ENCODE measurements around the gene INAFM1.

The INAFM1 gene

DNA sequence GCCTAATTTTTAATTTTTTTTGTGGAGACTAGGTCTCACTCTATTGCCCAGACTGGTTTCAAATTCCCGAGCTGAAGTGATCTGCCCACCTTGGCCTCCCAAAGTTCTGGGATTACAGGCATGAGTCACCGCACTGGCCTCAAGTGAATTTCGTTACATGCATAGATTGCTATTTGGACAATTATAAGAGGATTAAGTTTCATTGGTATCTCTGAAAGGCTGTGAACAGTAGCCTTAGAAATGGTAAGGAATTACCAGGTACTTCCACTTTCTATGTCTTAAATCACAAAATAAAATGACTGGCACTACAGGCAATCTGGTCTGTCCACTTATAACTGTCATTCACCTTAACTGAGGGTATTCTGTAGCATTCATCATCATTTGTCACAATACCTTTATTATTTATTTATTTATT is 21.2 kb upstream of the INAFM1 start (continued):
- TF ChIP-seq ZBTB8A (tag by site-specific recombination; IDR thresholded peaks at IDR 0.05), result no peak
- no peak for TF ChIP-seq ZBTB48 (tag by site-specific recombination; IDR thresholded peaks at IDR 0.05)
- TF ChIP-seq ZNF2 (tag by site-specific recombination; IDR thresholded peaks at IDR 0.05), result no peak
- no peak for TF ChIP-seq ZNF274 (IDR thresholded peaks at IDR 0.05; ENCODE audit: low read length)
- no peak for TF ChIP-seq ZNF274 (tag by site-specific recombination; IDR thresholded peaks at IDR 0.05; ENCODE audit: borderline replicate concordance)
- 0 out of 2 replicates have a peak, but pooled peaks have one; percentile 11 for TF ChIP-seq SCRT1 (tag by site-specific recombination; IDR thresholded peaks at IDR 0.05; ENCODE audit: borderline replicate concordance)
- TF ChIP-seq SP2 (tag by site-specific recombination; IDR thresholded peaks at IDR 0.05), result 0 out of 2 replicates have a peak, but pooled peaks have one; percentile 17
- TF ChIP-seq ZNF76 (tag by site-specific recombination; IDR thresholded peaks at IDR 0.05; ENCODE audit: borderline replicate concordance, low read depth), result no peak
- TF ChIP-seq, protein P1, sequence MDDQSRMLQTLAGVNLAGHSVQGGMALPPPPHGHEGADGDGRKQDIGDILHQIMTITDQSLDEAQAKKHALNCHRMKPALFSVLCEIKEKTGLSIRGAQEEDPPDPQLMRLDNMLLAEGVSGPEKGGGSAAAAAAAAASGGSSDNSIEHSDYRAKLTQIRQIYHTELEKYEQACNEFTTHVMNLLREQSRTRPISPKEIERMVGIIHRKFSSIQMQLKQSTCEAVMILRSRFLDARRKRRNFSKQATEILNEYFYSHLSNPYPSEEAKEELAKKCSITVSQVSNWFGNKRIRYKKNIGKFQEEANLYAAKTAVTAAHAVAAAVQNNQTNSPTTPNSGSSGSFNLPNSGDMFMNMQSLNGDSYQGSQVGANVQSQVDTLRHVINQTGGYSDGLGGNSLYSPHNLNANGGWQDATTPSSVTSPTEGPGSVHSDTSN (CRISPR knock-in tag; IDR thresholded peaks at IDR 0.05), result no peak
- TF ChIP-seq KLF8 (tag by site-specific recombination; IDR thresholded peaks at IDR 0.05), result peak; percentile 85
- TF ChIP-seq, protein P2, sequence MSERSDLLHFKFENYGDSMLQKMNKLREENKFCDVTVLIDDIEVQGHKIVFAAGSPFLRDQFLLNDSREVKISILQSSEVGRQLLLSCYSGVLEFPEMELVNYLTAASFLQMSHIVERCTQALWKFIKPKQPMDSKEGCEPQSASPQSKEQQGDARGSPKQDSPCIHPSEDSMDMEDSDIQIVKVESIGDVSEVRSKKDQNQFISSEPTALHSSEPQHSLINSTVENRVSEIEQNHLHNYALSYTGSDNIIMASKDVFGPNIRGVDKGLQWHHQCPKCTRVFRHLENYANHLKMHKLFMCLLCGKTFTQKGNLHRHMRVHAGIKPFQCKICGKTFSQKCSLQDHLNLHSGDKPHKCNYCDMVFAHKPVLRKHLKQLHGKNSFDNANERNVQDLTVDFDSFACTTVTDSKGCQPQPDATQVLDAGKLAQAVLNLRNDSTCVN (tag by site-specific recombination; optimal IDR thresholded peaks at IDR 0.05), result no peak
- TF ChIP-seq ZNF776 (tag by site-specific recombination; IDR thresholded peaks at IDR 0.05; ENCODE audit: borderline replicate concordance), result no peak

DNA sequence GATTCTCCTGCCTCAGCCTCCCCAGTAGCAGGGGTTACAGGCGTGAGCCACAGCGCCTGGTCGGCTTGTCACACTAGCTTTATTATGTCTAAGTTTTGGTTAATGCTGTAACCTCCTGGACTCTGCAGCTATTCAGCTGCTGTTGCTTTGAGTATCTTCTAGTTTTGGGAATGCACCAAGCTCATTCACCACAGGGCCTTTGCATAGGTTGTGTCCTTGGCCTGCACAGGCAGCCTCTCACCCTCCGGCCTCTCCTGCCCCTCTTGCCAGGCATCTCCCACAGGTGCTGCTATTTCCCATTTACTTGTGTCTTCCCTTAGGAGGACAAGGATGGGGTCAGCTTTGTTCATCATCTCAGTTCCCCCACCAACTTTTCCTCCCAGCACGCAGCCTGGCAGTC is 20.7 kb upstream of the INAFM1 start:
- no peak for TF ChIP-seq ZNF501 (tag by site-specific recombination; IDR thresholded peaks at IDR 0.05)
- no peak for TF ChIP-seq HOXA7 (CRISPR knock-in tag; IDR thresholded peaks at IDR 0.05; ENCODE audit: borderline replicate concordance)
- TF ChIP-seq, protein P3, sequence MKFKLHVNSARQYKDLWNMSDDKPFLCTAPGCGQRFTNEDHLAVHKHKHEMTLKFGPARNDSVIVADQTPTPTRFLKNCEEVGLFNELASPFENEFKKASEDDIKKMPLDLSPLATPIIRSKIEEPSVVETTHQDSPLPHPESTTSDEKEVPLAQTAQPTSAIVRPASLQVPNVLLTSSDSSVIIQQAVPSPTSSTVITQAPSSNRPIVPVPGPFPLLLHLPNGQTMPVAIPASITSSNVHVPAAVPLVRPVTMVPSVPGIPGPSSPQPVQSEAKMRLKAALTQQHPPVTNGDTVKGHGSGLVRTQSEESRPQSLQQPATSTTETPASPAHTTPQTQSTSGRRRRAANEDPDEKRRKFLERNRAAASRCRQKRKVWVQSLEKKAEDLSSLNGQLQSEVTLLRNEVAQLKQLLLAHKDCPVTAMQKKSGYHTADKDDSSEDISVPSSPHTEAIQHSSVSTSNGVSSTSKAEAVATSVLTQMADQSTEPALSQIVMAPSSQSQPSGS (tag by site-specific recombination; IDR thresholded peaks at IDR 0.05; ENCODE audit: low read depth), result no peak
- TF ChIP-seq ZNF623 (tag by site-specific recombination; IDR thresholded peaks at IDR 0.05), result peak; percentile 99
- no peak for TF ChIP-seq ZNF426 (tag by site-specific recombination; IDR thresholded peaks at IDR 0.05)
- peaks cover 22% of the 10 kb centered on the region for H3K4me1 ChIP-seq (ENCODE audit: control insufficient read depth, insufficient read depth, low read length)
- H3K36me3 ChIP-seq (ENCODE audit: control insufficient read depth in 2 of 2, insufficient read depth in 1 of 2, low read length in 2 of 2), result peaks cover 0 to 7% of the 10 kb centered on the region in 2 experiments; a peak in 1 of 3 replicates
- no peak overlapping the region for H3K4me3 ChIP-seq (ENCODE audit: low read depth, low read length)
- ChIA-PET CTCF (interaction anchor here (0.6 to 2.6 kb wide), 3 partner anchors 9 to 43 kb away, joined by 3 to 25 read pairs (median 3); no protein-coding TSS in a partner anchor), POLR2A (interaction anchor here (0.5 to 1.9 kb wide), 8 partner anchors 10 to 217 kb away, joined by 3 to 17 read pairs (median 4); partner anchors contain the start of genes INAFM1 and ZC3H4)
- no peaks in the 10 kb centered on the region for H3K9me3 ChIP-seq (ENCODE audit: control insufficient read depth, insufficient read depth, low read depth, low read length)
- peak overlapping the region; percentile 64 for H3K27ac ChIP-seq (ENCODE audit: extremely low read depth, low read depth, low read length)

DNA sequence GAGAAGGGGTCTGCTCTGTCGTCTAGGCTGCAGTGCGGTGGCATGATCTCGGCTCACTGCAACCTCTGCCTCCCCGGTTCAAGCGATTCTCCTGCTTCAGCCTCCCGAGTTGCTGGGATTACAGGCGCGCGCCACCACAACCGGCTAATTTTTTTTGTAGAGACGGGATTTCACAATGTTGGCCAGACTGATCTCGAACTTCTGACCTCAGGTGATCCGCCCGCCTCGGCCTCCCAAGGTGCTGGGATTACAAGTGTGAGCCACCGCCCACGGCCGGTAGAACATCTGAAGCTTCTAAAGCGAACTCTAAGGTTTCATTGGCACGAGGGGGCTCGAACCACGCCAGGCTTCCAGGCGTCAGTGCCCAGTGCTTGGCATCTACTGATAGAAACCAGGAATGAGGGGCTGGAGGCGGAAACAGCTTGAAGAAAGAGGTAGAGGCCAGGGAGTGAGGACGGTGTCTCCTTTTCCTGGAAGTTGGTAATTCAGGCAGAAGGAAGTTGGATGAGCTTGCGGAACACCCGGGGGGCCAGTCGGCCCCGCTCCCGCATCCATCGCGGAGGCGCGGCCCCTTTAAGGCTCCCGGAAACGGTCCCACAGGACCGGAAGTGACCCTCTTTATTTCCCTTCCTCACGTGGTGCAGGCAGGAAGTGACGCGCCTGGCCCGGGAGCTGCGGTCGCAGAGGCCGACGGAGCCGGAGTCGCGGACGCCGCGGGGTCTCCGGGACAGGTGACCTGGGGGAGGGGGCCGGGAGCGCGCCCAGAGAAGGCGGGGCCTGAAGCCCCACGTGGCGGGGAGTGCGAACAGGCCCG is 18.6 kb upstream of the INAFM1 start, which contains the start of gene CCDC9:
Gene CCDC9, plus strand, starts transcription at position 647 of the 814 bp plus-strand sequence. CDS start 1,876 bp downstream, outside the sequence.
- peaks cover 19% of the 10 kb centered on the region for H3K4me1 ChIP-seq (ENCODE audit: control insufficient read depth, insufficient read depth, low read length)
- H3K27ac ChIP-seq (ENCODE audit: extremely low read depth, low read depth, low read length), result peak within 1 kb of the TSS; percentile 67
- CTCF ChIA-PET, result interaction anchor here (0.6 to 3.3 kb wide), 5 partner anchors 10 to 989 kb away, joined by 3 to 44 read pairs (median 5); no protein-coding TSS in a partner anchor
- peaks cover 4 to 28% of the 10 kb centered on the region in 2 experiments; a peak in 2 of 3 replicates for H3K36me3 ChIP-seq (ENCODE audit: control insufficient read depth in 2 of 2, insufficient read depth in 1 of 2, low read length in 2 of 2)
- POLR2A ChIA-PET, result interaction anchor here (0.5 to 3.7 kb wide), 31 partner anchors 12 to 468 kb away, joined by 3 to 108 read pairs (median 5); partner anchors contain the start of genes DHX34, INAFM1, NPAS1 and SLC1A5
- H3K9me3 ChIP-seq (ENCODE audit: control insufficient read depth, insufficient read depth, low read depth, low read length), result no peaks in the 10 kb centered on the region
- H3K4me3 ChIP-seq (ENCODE audit: low read depth, low read length), result peak within 1 kb of the TSS; percentile 70
- no peak for TF ChIP-seq MZF1 (tag by site-specific recombination; IDR thresholded peaks at IDR 0.05; ENCODE audit: borderline replicate concordance)
- TF ChIP-seq KLF7 (tag by site-specific recombination; IDR thresholded peaks at IDR 0.05; ENCODE audit: borderline replicate concordance), result no peak
- TF ChIP-seq ZNF830 (tag by site-specific recombination; IDR thresholded peaks at IDR 0.05; ENCODE audit: low read depth), result no peak
- TF ChIP-seq, protein P4, sequence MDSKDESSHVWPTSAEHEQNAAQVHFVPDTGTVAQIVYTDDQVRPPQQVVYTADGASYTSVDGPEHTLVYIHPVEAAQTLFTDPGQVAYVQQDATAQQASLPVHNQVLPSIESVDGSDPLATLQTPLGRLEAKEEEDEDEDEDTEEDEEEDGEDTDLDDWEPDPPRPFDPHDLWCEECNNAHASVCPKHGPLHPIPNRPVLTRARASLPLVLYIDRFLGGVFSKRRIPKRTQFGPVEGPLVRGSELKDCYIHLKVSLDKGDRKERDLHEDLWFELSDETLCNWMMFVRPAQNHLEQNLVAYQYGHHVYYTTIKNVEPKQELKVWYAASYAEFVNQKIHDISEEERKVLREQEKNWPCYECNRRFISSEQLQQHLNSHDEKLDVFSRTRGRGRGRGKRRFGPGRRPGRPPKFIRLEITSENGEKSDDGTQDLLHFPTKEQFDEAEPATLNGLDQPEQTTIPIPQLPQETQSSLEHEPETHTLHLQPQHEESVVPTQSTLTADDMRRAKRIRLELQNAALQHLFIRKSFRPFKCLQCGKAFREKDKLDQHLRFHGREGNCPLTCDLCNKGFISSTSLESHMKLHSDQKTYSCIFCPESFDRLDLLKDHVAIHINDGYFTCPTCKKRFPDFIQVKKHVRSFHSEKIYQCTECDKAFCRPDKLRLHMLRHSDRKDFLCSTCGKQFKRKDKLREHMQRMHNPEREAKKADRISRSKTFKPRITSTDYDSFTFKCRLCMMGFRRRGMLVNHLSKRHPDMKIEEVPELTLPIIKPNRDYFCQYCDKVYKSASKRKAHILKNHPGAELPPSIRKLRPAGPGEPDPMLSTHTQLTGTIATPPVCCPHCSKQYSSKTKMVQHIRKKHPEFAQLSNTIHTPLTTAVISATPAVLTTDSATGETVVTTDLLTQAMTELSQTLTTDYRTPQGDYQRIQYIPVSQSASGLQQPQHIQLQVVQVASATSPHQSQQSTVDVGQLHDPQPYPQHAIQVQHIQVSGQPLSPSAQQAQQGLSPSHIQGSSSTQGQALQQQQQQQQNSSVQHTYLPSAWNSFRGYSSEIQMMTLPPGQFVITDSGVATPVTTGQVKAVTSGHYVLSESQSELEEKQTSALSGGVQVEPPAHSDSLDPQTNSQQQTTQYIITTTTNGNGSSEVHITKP (tag by site-specific recombination; IDR thresholded peaks at IDR 0.05), result peak; percentile 55; the same call in 1 of the 2 replicates
- peak; percentile 63 for TF ChIP-seq IKZF3 (tag by site-specific recombination; IDR thresholded peaks at IDR 0.05)
- TF ChIP-seq ZFP69B (tag by site-specific recombination; IDR thresholded peaks at IDR 0.05), result peak; percentile 100
- peak; percentile 71; the same call in 1 of the 2 replicates for TF ChIP-seq ZBTB21 (tag by site-specific recombination; IDR thresholded peaks at IDR 0.05)
- TF ChIP-seq ZNF335 (tag by site-specific recombination; conservative IDR thresholded peaks at IDR 0.05), result peak; percentile 90
